ENCODE data around the gene PEX14.

PEX14 gene

DNA sequence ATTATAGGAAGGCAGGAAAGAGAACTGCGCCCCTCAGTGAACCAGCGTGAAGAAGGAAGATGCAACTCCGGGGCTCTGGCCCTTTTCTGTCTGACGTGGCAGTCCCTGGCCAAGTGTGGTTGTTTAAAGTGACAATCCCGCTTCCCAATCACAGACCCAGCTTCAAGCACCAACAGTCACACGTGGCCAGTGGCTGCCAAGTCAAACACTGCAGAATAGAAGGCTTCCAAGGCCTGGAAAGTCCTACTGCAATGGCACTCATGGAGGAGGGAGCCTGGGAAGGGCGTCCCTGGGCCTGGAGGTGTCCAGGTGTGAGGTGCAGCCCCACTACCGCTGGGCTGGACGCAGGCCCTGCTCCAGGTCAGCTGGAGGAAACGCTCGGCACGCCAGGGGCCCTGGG, 177.9 kb downstream of the PEX14 start:
- Histone ChIP-seq H3K4me1 (no peaks in the 10 kb centered on the region), H3K9me3 (no peaks in the 10 kb centered on the region), H3K4me3 (ENCODE audit: low read depth, low read length) (no peak overlapping the region), H3K36me3 (peaks cover 3% of the 10 kb centered on the region), H3K27me3 (no peaks in the 10 kb centered on the region)
- TF ChIP-seq CTCF (IDR thresholded peaks at IDR 0.05; ENCODE audit: low read depth, low read length): no peak
- no peak for DNase-seq

- peaks cover 3% of the 10 kb centered on the region for H3K36me3 ChIP-seq
- no peak for TF ChIP-seq CTCF (IDR thresholded peaks at IDR 0.05; ENCODE audit: low read depth, low read length)
- no peaks in the 10 kb centered on the region for H3K9me3 ChIP-seq
- no peaks in the 10 kb centered on the region for H3K4me1 ChIP-seq
- no peak overlapping the region for H3K4me3 ChIP-seq (ENCODE audit: low read depth, low read length)
- no peak for DNase-seq
- H3K27me3 ChIP-seq: no peaks in the 10 kb centered on the region
Measured at GRCh38 chr1:10653370-10654125, 178.8 kb downstream of the PEX14 start.

GRCh38 chr1:10655002-10655401, 180.3 kb downstream of the PEX14 start:
- no peak overlapping the region for H3K4me3 ChIP-seq (ENCODE audit: low read depth, low read length)
- peaks cover 3% of the 10 kb centered on the region for H3K36me3 ChIP-seq

DNA sequence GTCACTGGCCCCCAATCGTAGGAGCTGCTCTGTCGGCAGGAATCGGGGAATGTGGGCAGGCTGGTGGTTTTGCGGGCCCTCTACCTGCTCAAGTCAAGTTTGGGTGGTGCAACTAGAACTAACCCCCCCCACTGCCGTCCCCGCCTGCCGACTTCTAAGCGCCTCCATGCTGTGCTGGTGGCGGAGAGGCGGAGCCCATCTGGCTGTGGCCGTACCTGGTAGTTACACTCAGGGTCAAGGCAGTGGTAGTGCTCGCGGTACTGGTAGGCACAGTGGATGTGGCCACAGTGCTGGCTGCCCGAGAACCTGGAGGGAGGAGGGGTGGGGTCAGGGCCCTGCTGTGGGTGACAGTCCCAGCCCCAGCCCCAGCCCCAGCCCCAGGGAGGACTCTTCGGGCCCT, 181.7 kb downstream of the PEX14 start:
- peaks cover 3% of the 10 kb centered on the region for H3K36me3 ChIP-seq
- no peak overlapping the region for H3K4me3 ChIP-seq (ENCODE audit: low read depth, low read length)
- no peaks in the 10 kb centered on the region for H3K4me1 ChIP-seq
- DNase-seq: no peak
- no peaks in the 10 kb centered on the region for H3K9me3 ChIP-seq
- TF ChIP-seq CTCF (IDR thresholded peaks at IDR 0.05; ENCODE audit: low read depth, low read length): no peak
- no peaks in the 10 kb centered on the region for H3K27me3 ChIP-seq

More at GRCh38 chr1:10655002-10655401, 180.3 kb downstream of the PEX14 start:
- H3K4me1 ChIP-seq: no peaks in the 10 kb centered on the region
- DNase-seq: no peak
- TF ChIP-seq CTCF (IDR thresholded peaks at IDR 0.05; ENCODE audit: low read depth, low read length): no peak
- H3K27me3 ChIP-seq: no peaks in the 10 kb centered on the region
- H3K9me3 ChIP-seq: no peaks in the 10 kb centered on the region

GRCh38 chr1:10657088-10657847, 182.5 kb downstream of the PEX14 start:
- no peak for DNase-seq
- H3K4me3 ChIP-seq (ENCODE audit: low read depth, low read length): no peak overlapping the region
- peaks cover 3% of the 10 kb centered on the region for H3K36me3 ChIP-seq
- H3K4me1 ChIP-seq: no peaks in the 10 kb centered on the region
- no peak for TF ChIP-seq CTCF (IDR thresholded peaks at IDR 0.05; ENCODE audit: low read depth, low read length)
- no peaks in the 10 kb centered on the region for H3K9me3 ChIP-seq
- H3K27me3 ChIP-seq: no peaks in the 10 kb centered on the region
